HepG2 (cell line): Measurements from ENCODE around the gene TTLL10. TPM values are rescaled to one million over a fixed set of nuclear protein-coding genes. Genes with fewer than 3 reads are reported as not detected.

Experiments used
- ATAC-seq: fragments of 200-7000 bp; cut with Tn5 transposase; 3 replicates; pipeline ENCODE4 v1.9.1; 2020; ENCODE audit warnings: mild to moderate bottlenecking, moderate library complexity
- BruUV-seq: library from RNA; stranded (reverse); fragments of 400-500 nt; replicated peaks from 2 replicates; lab custom pipeline; 2021; lab: Mats Ljungman, UMichigan
- CTCF ChIA-PET: fragments of 300-600 bp; formaldehyde crosslinking; extraction: SDS; loops from one replicate; lab custom pipeline; 2021; ENCODE audit warnings: low total read pairs, inconsistent platforms, low intra/inter-chr PET ratio; lab: Yijun Ruan, JAX
- POLR2A ChIA-PET: fragments of 350-600 bp; sonication (Branson Sonifier 250); formaldehyde crosslinking; loops from one replicate; lab custom pipeline; 2020; ENCODE audit warnings: antibody characterized with exemption, inconsistent platforms; lab: Yijun Ruan, JAX
- DNase-seq: peaks from one replicate; pipeline ENCODE4 v3.0.0-alpha.2; 2015; ENCODE audit warnings: low spot score
- FAIRE-seq: peaks from 3 replicates; lab custom pipeline; 2011; peaks lifted over from hg19 to GRCh38; lab: Jason Lieb, UNC
- H2AFZ ChIP-seq: one replicate; pipeline ENCODE4 v1.6.1; 2011; ENCODE audit warnings: low read length, inconsistent platforms
- H3K27ac ChIP-seq: fragments of 300-600 bp; 3 replicates; pipeline ENCODE4 v1.8.0; 2011; ENCODE audit warnings: mixed run types, mild to moderate bottlenecking, mixed read lengths, low read length, inconsistent platforms; ENCODE audit not compliant: insufficient read depth; ENCODE audit errors: extremely low read length
- H3K27me3 ChIP-seq, 2 experiments: fragments of 200-600 bp in 1 of 2; 2 replicates in 1 of 2; 3 replicates in 1 of 2; pipeline versions ENCODE4 v1.6.0 to v1.8.0; 2011; ENCODE audit warnings: low read length in 2 of 2, mild to moderate bottlenecking in 2 of 2, moderate library complexity in 2 of 2, inconsistent platforms in 1 of 2; ENCODE audit not compliant: insufficient read depth in 2 of 2, control insufficient read depth in 1 of 2
- H3K36me3 ChIP-seq, 2 experiments: fragments of 200-600 bp in 1 of 2; replicated peaks in 1 of 2; 2 replicates in 1 of 2; 3 replicates in 1 of 2; pipeline versions ENCODE4 v1.5.1 to v1.8.0; 2011; ENCODE audit warnings: low read length in 2 of 2, inconsistent platforms in 1 of 2; ENCODE audit not compliant: insufficient read depth in 2 of 2, control insufficient read depth in 1 of 2
- H3K4me1 ChIP-seq: 2 replicates; pipeline ENCODE4 v1.5.1; 2012; ENCODE audit warnings: low read length, inconsistent platforms; ENCODE audit not compliant: insufficient read depth
- H3K4me2 ChIP-seq: 2 replicates; pipeline ENCODE4 v1.6.0; 2011; ENCODE audit warnings: low read depth, low read length, inconsistent platforms
- H3K4me3 ChIP-seq, 3 experiments: fragments of 200-600 bp in 1 of 3; sonication (generic), shearing (Covaris generic) in 1 of 3; replicated peaks in 1 of 3; 2 replicates each; pipeline ENCODE4 v1.5.1; 2011 to 2016; ENCODE audit warnings: low read length in 3 of 3, inconsistent platforms in 2 of 3, low read depth in 2 of 3, mild to moderate bottlenecking in 2 of 3, control low read depth in 1 of 3, mixed read lengths in 1 of 3; ENCODE audit not compliant: insufficient read depth in 1 of 3
- H3K79me2 ChIP-seq: one replicate; pipeline ENCODE4 v1.6.1; 2011; ENCODE audit warnings: low read length, inconsistent platforms; ENCODE audit not compliant: insufficient read depth
- H3K9ac ChIP-seq: 2 replicates; pipeline ENCODE4 v1.6.0; 2011; ENCODE audit warnings: mild to moderate bottlenecking, low read depth, low read length, inconsistent platforms; ENCODE audit not compliant: insufficient read depth
- H3K9me3 ChIP-seq: 2 replicates; pipeline ENCODE4 v1.5.1; 2012; ENCODE audit warnings: mild to moderate bottlenecking, low read length
- H4K20me1 ChIP-seq: 2 replicates; pipeline ENCODE4 v1.6.0; 2011; ENCODE audit warnings: inconsistent platforms, mild to moderate bottlenecking, low read length, moderate library complexity; ENCODE audit not compliant: insufficient read depth
- GFI1 ChIP-seq: sonication (generic); formaldehyde crosslinking; IDR thresholded peaks from 2 replicates; pipeline ENCODE4 v1.5.0; 2020; ENCODE audit warnings: missing genetic modification reagents, mild to moderate bottlenecking, borderline replicate concordance
- HOXA9 ChIP-seq: sonication (generic); formaldehyde crosslinking; IDR thresholded peaks from 2 replicates; pipeline ENCODE4 v1.8.1; 2022; ENCODE audit warnings: missing genetic modification reagents, mild to moderate bottlenecking, moderate library complexity, borderline replicate concordance
- MAFG ChIP-seq: sonication (generic); formaldehyde crosslinking; IDR thresholded peaks from 2 replicates; pipeline ENCODE4 v1.5.1; 2020; ENCODE audit warnings: mild to moderate bottlenecking, missing genetic modification reagents
- SALL1 ChIP-seq: sonication (generic); formaldehyde crosslinking; IDR thresholded peaks from 2 replicates; pipeline ENCODE4 v1.8.0; 2022; ENCODE audit warnings: mild to moderate bottlenecking, missing genetic modification reagents
- SIN3A ChIP-seq: IDR thresholded peaks from 2 replicates; pipeline ENCODE4 v1.6.1; 2011; ENCODE audit warnings: low read depth, mild to moderate bottlenecking, control low read depth, low read length, borderline replicate concordance
- TAF1 ChIP-seq: sonication (generic); formaldehyde crosslinking; IDR thresholded peaks from 2 replicates; pipeline ENCODE4 v1.4.0; 2020; ENCODE audit warnings: missing genetic modification reagents
- YEATS4 ChIP-seq: sonication (generic); formaldehyde crosslinking; IDR thresholded peaks from 2 replicates; pipeline ENCODE4 v1.4.0; 2020; ENCODE audit warnings: missing genetic modification reagents, borderline replicate concordance
- YY1 ChIP-seq: IDR thresholded peaks from 2 replicates; pipeline ENCODE4 v1.6.1; 2011; ENCODE audit warnings: low read length, low read depth, moderate library complexity, mild to moderate bottlenecking; ENCODE audit not compliant: insufficient read depth, insufficient replicate concordance
- ZFX ChIP-seq: sonication (generic); formaldehyde crosslinking; IDR thresholded peaks from 2 replicates; pipeline ENCODE4 v1.4.0; 2020; ENCODE audit warnings: mild to moderate bottlenecking, low read depth, missing genetic modification reagents, moderate library complexity
- ZNF430 ChIP-seq: sonication (generic); formaldehyde crosslinking; IDR thresholded peaks from 2 replicates; pipeline ENCODE4 v1.9.0; 2021; ENCODE audit warnings: mild to moderate bottlenecking, missing genetic modification reagents
- ZNF496 ChIP-seq: sonication (generic); formaldehyde crosslinking; IDR thresholded peaks from 2 replicates; pipeline ENCODE4 v1.8.1; 2023; ENCODE audit warnings: mild to moderate bottlenecking, moderate library complexity, missing genetic modification reagents; ENCODE audit not compliant: insufficient replicate concordance
- ZNF616 ChIP-seq: sonication (generic); formaldehyde crosslinking; IDR thresholded peaks from 2 replicates; pipeline ENCODE4 v1.5.0; 2020; ENCODE audit warnings: low read depth, mild to moderate bottlenecking, missing genetic modification reagents
- ZNF878 ChIP-seq: sonication (generic); formaldehyde crosslinking; IDR thresholded peaks from 2 replicates; pipeline ENCODE4 v1.8.1; 2023; ENCODE audit warnings: mild to moderate bottlenecking, missing genetic modification reagents, moderate library complexity
- ZSCAN9 ChIP-seq: IDR thresholded peaks from 2 replicates; pipeline ENCODE4 v1.6.1; 2016; ENCODE audit warnings: borderline replicate concordance
- WGBS: methylation state at CpG from one replicate; pipeline ENCODE4 v1.1.6; 2017; ENCODE audit warnings: low lambda C conversion rate; 5-methylcytosine and 5-hydroxymethylcytosine counted together
- in situ Hi-C: cut with HindIII; loops from 2 replicates; pipeline ENCODE4 v1.10.0; 2017; ENCODE audit warnings: low pct_unique_long_range_greater_than_20kb; ENCODE audit not compliant: extremely low pct_ligation_motif_present
- intact Hi-C: fragments of 100-400 bp; cut with micrococcal nuclease; formaldehyde crosslinking; loops from one replicate; pipeline ENCODE4 v1.10.0; 2022; ENCODE audit not compliant: unreplicated experiment
- polyA plus RNA-seq, 8 experiments: library from polyadenylated mRNA; depleted of rRNA in 3 of 8; stranded (reverse) in 7 of 8; unstranded in 1 of 8; fragments of >200 nt; fragmentation: Illumina TruSeq in 4 of 8; extraction: Trizol in 4 of 8; gene quantifications; 2 replicates each; pipeline versions ENCODE4 v1.2.1 to v1.2.3, GENCODE V29; 2011 to 2016; ENCODE audit warnings: low read depth in 4 of 8, missing spikeins in 1 of 8, mixed read lengths in 1 of 8; ENCODE audit not compliant: insufficient read depth in 1 of 8
- total RNA-seq, 5 experiments: library from RNA; depleted of rRNA; stranded (reverse); fragments of >200 nt; fragmentation: Illumina TruSeq; extraction: Trizol; gene quantifications; 2 replicates each; pipeline ENCODE4 v1.2.3, GENCODE V29; 2016; ENCODE audit warnings: low read depth in 1 of 5
- TF ChIP-seq, protein P1 (sequence below): sonication (generic); formaldehyde crosslinking; IDR thresholded peaks from 2 replicates; pipeline ENCODE4 v1.4.0; 2020; ENCODE audit warnings: missing genetic modification reagents
- TF ChIP-seq, protein P2 (sequence below): sonication (generic); formaldehyde crosslinking; IDR thresholded peaks from 2 replicates; pipeline ENCODE4 v1.5.0; 2020; ENCODE audit warnings: missing genetic modification reagents, mild to moderate bottlenecking, borderline replicate concordance
- TF ChIP-seq, protein P3 (sequence below): sonication (generic); formaldehyde crosslinking; IDR thresholded peaks from 2 replicates; pipeline ENCODE4 v1.8.0; 2022; ENCODE audit warnings: mild to moderate bottlenecking, missing genetic modification reagents; ENCODE audit not compliant: insufficient replicate concordance
- TF ChIP-seq, protein P4 (sequence below): sonication (generic); formaldehyde crosslinking; IDR thresholded peaks from 2 replicates; pipeline ENCODE4 v1.4.0; 2020; ENCODE audit warnings: missing genetic modification reagents

Gene TTLL10
- total and polyA plus RNA-seq, 2 of the 13 experiments (the other 11 are each of a cell fraction or from before 2014, with no cell fraction given), result not detected

DNA sequence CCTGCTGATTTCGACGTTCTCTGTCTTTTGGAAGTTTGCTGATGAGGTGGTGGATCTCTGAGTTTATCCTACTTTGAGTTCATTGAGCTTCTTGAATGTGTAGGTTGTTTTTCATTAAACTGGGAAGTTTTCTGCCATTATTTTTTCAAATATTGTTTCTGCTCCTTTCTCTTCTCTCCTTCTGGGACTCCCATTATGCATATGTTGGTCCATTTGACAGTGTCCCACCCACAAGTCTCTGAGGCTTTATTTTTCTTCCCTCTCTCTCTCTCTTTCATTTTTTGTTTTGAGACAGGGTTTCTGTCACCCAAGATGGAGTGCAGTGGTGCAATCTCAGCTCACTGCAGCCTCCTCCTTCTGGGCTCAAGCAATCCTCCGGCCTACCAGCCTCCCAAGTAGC, 21.0 kb downstream of the TTLL10 start:
- DNase-seq, result no peak
- no TSS peak for BruUV-seq
- H3K9me3 ChIP-seq, result peaks cover 11% of the 10 kb centered on the region
- intact Hi-C loops, result no loop called here
- ChIA-PET CTCF (no interaction called here), POLR2A (no interaction called here)
- no peak overlapping the region for H3K9ac ChIP-seq
- TF ChIP-seq ZSCAN9 (CRISPR knock-in tag), result no peak
- TF ChIP-seq, protein P1, sequence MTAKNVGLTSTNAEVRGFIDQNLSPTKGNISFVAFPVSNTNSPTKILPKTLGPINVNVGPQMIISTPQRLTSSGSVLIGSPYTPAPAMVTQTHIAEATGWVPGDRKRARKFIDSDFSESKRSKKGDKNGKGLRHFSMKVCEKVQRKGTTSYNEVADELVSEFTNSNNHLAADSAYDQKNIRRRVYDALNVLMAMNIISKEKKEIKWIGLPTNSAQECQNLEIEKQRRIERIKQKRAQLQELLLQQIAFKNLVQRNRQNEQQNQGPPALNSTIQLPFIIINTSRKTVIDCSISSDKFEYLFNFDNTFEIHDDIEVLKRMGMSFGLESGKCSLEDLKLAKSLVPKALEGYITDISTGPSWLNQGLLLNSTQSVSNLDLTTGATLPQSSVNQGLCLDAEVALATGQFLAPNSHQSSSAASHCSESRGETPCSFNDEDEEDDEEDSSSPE, result no peak
- TF ChIP-seq ZNF878 (CRISPR knock-in tag), result no peak
- TF ChIP-seq, protein P2, sequence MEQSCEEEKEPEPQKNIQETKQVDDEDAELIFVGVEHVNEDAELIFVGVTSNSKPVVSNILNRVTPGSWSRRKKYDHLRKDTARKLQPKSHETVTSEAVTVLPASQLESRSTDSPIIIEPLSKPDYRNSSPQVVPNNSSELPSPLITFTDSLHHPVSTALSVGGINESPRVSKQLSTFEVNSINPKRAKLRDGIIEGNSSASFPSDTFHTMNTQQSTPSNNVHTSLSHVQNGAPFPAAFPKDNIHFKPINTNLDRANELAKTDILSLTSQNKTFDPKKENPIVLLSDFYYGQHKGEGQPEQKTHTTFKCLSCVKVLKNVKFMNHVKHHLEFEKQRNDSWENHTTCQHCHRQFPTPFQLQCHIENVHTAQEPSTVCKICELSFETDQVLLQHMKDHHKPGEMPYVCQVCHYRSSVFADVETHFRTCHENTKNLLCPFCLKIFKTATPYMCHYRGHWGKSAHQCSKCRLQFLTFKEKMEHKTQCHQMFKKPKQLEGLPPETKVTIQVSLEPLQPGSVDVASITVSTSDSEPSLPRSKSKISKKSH, result no peak
- no peak for TF ChIP-seq ZFX
- TF ChIP-seq SIN3A, result no peak
- TF ChIP-seq ZNF616 (CRISPR knock-in tag), result no peak
- no peak for TF ChIP-seq ZNF496 (CRISPR knock-in tag)
- TF ChIP-seq SALL1 (CRISPR knock-in tag), result no peak
- no peak for TF ChIP-seq YY1
- TF ChIP-seq YEATS4 (CRISPR knock-in tag), result no peak
- no peak for TF ChIP-seq HOXA9
- no peak for TF ChIP-seq MAFG (CRISPR knock-in tag)
- no peak for TF ChIP-seq TAF1 (CRISPR knock-in tag)
- no peak for TF ChIP-seq GFI1 (CRISPR knock-in tag)
- no peak for TF ChIP-seq ZNF430 (CRISPR knock-in tag)
- TF ChIP-seq, protein P3, sequence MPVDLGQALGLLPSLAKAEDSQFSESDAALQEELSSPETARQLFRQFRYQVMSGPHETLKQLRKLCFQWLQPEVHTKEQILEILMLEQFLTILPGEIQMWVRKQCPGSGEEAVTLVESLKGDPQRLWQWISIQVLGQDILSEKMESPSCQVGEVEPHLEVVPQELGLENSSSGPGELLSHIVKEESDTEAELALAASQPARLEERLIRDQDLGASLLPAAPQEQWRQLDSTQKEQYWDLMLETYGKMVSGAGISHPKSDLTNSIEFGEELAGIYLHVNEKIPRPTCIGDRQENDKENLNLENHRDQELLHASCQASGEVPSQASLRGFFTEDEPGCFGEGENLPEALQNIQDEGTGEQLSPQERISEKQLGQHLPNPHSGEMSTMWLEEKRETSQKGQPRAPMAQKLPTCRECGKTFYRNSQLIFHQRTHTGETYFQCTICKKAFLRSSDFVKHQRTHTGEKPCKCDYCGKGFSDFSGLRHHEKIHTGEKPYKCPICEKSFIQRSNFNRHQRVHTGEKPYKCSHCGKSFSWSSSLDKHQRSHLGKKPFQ (CRISPR knock-in tag), result no peak
- TF ChIP-seq, protein P4, sequence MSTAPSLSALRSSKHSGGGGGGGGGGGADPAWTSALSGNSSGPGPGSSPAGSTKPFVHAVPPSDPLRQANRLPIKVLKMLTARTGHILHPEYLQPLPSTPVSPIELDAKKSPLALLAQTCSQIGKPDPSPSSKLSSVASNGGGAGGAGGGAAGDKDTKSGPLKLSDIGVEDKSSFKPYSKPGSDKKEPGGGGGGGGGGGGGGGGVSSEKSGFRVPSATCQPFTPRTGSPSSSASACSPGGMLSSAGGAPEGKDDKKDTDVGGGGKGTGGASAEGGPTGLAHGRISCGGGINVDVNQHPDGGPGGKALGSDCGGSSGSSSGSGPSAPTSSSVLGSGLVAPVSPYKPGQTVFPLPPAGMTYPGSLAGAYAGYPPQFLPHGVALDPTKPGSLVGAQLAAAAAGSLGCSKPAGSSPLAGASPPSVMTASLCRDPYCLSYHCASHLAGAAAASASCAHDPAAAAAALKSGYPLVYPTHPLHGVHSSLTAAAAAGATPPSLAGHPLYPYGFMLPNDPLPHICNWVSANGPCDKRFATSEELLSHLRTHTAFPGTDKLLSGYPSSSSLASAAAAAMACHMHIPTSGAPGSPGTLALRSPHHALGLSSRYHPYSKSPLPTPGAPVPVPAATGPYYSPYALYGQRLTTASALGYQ (CRISPR knock-in tag), result no peak
- H3K27me3 ChIP-seq, result peaks cover 12 to 19% of the 10 kb centered on the region in 2 experiments; a peak in 4 of 5 replicates
- H4K20me1 ChIP-seq, result no peaks in the 10 kb centered on the region
- peaks cover 10% of the 10 kb centered on the region for H3K4me1 ChIP-seq
- WGBS, result 2% methylated on average over 3 of the region's 3 CpGs
- no peak overlapping the region for H2AFZ ChIP-seq
- no peaks in the 10 kb centered on the region for H3K36me3 ChIP-seq
- in situ Hi-C loops, result no loop called here
- FAIRE-seq, result no peak
- no peak overlapping the region for H3K4me2 ChIP-seq
- no peak overlapping the region for H3K27ac ChIP-seq
- H3K4me3 ChIP-seq, result no peak overlapping the region
- no peak for ATAC-seq
- H3K79me2 ChIP-seq, result no peaks in the 10 kb centered on the region
